ENCODE measurements around the gene CD9.

Gene CD9

DNA sequence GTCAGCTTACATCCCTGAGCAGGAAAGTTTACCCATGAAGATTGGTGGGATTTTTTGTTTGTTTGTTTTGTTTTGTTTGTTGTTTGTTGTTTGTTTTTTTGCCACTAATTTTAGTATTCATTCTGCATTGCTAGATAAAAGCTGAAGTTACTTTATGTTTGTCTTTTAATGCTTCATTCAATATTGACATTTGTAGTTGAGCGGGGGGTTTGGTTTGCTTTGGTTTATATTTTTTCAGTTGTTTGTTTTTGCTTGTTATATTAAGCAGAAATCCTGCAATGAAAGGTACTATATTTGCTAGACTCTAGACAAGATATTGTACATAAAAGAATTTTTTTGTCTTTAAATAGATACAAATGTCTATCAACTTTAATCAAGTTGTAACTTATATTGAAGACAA lies 37.6 kb downstream of the CD9 start:
- Histone ChIP-seq H3K27ac (ENCODE audit: low read length) (no peak overlapping the region), H3K4me3 (ENCODE audit: low read length) (no peak overlapping the region), H3K27me3 (ENCODE audit: insufficient read depth, low read length) (no peaks in the 10 kb centered on the region), H3K9ac (ENCODE audit: low read depth, low read length) (no peak overlapping the region), H3K4me1 (ENCODE audit: insufficient read depth, low read length) (no peaks in the 10 kb centered on the region), H3K36me3 (ENCODE audit: insufficient read depth, low read depth, low read length) (peaks cover 70% of the 10 kb centered on the region), H3K9me3 (ENCODE audit: insufficient read depth, low read depth, low read length) (no peaks in the 10 kb centered on the region)

DNA sequence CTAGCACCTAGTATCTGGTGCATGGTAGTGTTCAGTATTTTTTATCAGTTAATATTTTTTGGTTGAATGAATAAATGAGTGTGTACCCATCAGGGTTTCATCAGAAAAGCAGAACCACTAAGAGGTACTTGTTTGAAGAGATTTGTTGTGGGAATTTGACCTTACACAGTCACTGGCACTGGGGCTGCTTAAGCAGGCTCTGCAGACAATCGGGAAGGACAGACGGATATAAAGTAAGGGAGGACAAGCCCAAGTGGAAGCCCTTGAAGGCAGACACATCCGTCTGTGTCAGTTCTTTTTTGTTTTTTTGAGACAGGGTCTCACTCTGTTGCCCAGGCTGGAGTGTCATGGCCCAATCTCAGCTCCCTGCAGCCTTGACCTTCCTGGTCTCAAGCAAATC lies 38.7 kb downstream of the CD9 start:
- Histone ChIP-seq H3K27me3 (ENCODE audit: insufficient read depth, low read length) (no peaks in the 10 kb centered on the region), H3K4me3 (ENCODE audit: low read length) (no peak overlapping the region), H3K9ac (ENCODE audit: low read depth, low read length) (no peak overlapping the region), H3K27ac (ENCODE audit: low read length) (no peak overlapping the region), H3K4me1 (ENCODE audit: insufficient read depth, low read length) (no peaks in the 10 kb centered on the region), H3K36me3 (ENCODE audit: insufficient read depth, low read depth, low read length) (peaks cover 60% of the 10 kb centered on the region), H3K9me3 (ENCODE audit: insufficient read depth, low read depth, low read length) (no peaks in the 10 kb centered on the region)

DNA sequence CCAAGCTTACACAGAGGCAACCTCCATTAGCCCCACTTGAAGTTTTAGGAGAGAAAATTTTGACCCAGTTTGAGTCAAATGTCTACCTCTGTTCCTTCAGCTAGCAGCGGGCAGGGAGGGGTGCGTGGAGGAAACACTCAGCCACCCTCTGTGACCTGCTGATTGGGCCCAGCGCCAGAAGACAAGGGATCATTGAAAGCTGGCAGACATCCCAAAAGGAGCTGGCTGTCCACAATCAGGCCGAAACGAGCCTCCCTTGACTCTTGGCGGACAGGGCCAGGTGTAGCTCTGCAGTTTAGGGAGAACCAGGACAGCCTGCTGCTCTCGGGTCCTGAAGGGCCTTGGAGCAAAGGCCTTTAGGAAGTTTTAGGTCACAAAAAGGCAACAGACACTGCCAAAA lies 41.3 kb downstream of the CD9 start:
- H3K4me1 ChIP-seq (ENCODE audit: insufficient read depth, low read length), result no peaks in the 10 kb centered on the region
- no peak overlapping the region for H3K27ac ChIP-seq (ENCODE audit: low read length)
- H3K4me3 ChIP-seq (ENCODE audit: low read length), result no peak overlapping the region

DNA sequence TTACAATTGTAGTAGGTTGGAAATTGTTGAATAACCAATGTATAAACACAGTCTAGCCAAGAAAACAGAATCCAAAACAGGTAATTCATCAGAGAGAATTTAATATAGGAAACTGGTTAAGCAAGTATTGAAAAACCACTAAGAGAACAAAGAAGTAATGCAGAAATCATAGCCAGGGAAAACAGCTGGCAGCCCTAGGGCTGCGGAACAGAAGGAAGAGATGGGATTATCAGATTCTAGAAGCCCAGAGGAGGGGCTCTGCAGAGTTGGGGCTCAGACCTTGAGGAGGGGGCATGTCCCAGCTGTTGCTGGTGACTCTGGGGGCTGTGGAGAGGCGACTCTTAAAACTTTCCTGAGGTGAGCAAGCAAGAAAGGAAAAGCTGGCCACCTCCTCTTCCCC lies 49.4 kb downstream of the CD9 start:
- Histone ChIP-seq H3K27ac (ENCODE audit: low read length) (no peak overlapping the region), H3K4me3 (ENCODE audit: low read length) (no peak overlapping the region), H3K9ac (ENCODE audit: low read depth, low read length) (no peak overlapping the region), H3K4me1 (ENCODE audit: insufficient read depth, low read length) (no peaks in the 10 kb centered on the region), H3K27me3 (ENCODE audit: insufficient read depth, low read length) (no peaks in the 10 kb centered on the region), H3K9me3 (ENCODE audit: insufficient read depth, low read depth, low read length) (peaks cover 7% of the 10 kb centered on the region), H3K36me3 (ENCODE audit: insufficient read depth, low read depth, low read length) (no peaks in the 10 kb centered on the region)

More for the DNA sequence above, 41.3 kb downstream of the CD9 start:
- Histone ChIP-seq H3K9ac (ENCODE audit: low read depth, low read length) (no peak overlapping the region), H3K36me3 (ENCODE audit: insufficient read depth, low read depth, low read length) (peaks cover 33% of the 10 kb centered on the region), H3K27me3 (ENCODE audit: insufficient read depth, low read length) (no peaks in the 10 kb centered on the region), H3K9me3 (ENCODE audit: insufficient read depth, low read depth, low read length) (peaks cover 12% of the 10 kb centered on the region)

DNA sequence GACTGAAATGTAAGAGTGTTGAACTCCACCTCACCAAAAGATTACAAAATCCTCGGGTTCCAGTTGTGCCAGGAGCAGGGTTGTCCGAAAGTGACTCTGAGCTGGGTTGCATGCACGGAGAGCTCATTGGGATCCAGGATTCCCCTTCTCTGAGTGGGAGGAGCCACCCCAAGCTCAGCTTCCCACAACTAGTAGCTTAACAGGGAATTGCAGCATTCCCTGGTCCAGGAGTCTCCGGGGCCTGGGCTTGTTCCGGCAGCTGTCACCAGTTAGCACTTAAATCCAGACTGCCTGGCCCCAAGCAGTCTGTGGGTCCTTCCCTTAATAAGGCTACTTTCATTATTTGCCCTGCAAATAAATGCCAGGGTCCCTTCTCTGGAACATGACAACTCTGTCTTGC lies 50.1 kb downstream of the CD9 start:
- H3K36me3 ChIP-seq (ENCODE audit: insufficient read depth, low read depth, low read length), result no peaks in the 10 kb centered on the region
- H3K27me3 ChIP-seq (ENCODE audit: insufficient read depth, low read length), result no peaks in the 10 kb centered on the region
- no peak overlapping the region for H3K27ac ChIP-seq (ENCODE audit: low read length)
- no peak overlapping the region for H3K4me3 ChIP-seq (ENCODE audit: low read length)
- H3K9me3 ChIP-seq (ENCODE audit: insufficient read depth, low read depth, low read length), result peaks cover under 1% of the 10 kb centered on the region; the same call in 1 of the 2 replicates
- H3K4me1 ChIP-seq (ENCODE audit: insufficient read depth, low read length), result no peaks in the 10 kb centered on the region
- H3K9ac ChIP-seq (ENCODE audit: low read depth, low read length), result no peak overlapping the region

DNA sequence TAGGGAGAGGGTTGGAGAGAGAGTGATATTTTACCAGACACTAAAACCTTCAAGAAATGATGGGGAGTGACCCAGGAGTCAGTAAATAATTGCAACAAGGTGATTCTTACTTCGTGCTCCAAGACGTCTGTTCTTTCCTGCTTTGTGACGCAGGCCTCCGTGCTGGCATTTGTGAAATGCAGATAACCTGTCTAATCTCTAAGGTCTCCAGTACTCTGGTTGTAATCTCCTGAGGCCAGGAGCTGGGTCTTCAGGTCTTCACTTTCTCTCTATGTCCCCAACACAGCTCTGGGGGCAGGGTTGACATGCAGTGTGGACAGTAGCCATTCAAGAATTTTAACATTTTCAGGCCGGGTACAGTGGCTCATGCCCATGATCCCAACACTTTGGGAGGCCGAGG lies 53.1 kb downstream of the CD9 start:
- Histone ChIP-seq H3K4me1 (ENCODE audit: insufficient read depth, low read length) (no peaks in the 10 kb centered on the region), H3K27me3 (ENCODE audit: insufficient read depth, low read length) (no peaks in the 10 kb centered on the region), H3K36me3 (ENCODE audit: insufficient read depth, low read depth, low read length) (no peaks in the 10 kb centered on the region), H3K9ac (ENCODE audit: low read depth, low read length) (no peak overlapping the region), H3K27ac (ENCODE audit: low read length) (no peak overlapping the region), H3K4me3 (ENCODE audit: low read length) (no peak overlapping the region), H3K9me3 (ENCODE audit: insufficient read depth, low read depth, low read length) (no peaks in the 10 kb centered on the region)

DNA sequence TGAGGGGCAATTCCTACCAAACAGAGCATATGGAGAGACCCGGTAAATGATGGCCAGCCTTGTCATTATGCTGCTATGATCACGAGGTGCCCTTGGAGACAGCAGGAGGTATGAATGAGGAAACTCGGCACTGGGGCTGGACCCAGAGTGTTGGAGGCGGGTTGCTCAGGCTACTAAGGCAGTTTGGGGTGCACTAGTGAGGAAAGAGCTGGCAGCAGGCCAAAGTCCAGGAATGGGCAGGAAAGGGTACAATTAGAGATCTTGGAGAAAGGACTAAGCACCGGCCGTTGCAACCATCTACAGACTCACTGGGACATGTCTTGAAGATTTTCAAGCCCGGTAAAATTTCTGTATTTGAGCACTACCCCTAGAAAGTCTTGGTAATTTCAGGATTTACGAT lies 54.3 kb downstream of the CD9 start:
- no peak overlapping the region for H3K9ac ChIP-seq (ENCODE audit: low read depth, low read length)
- no peak overlapping the region for H3K27ac ChIP-seq (ENCODE audit: low read length)
- no peaks in the 10 kb centered on the region for H3K27me3 ChIP-seq (ENCODE audit: insufficient read depth, low read length)
- H3K9me3 ChIP-seq (ENCODE audit: insufficient read depth, low read depth, low read length), result no peaks in the 10 kb centered on the region
- no peaks in the 10 kb centered on the region for H3K4me1 ChIP-seq (ENCODE audit: insufficient read depth, low read length)
- H3K4me3 ChIP-seq (ENCODE audit: low read length), result no peak overlapping the region
- no peaks in the 10 kb centered on the region for H3K36me3 ChIP-seq (ENCODE audit: insufficient read depth, low read depth, low read length)

DNA sequence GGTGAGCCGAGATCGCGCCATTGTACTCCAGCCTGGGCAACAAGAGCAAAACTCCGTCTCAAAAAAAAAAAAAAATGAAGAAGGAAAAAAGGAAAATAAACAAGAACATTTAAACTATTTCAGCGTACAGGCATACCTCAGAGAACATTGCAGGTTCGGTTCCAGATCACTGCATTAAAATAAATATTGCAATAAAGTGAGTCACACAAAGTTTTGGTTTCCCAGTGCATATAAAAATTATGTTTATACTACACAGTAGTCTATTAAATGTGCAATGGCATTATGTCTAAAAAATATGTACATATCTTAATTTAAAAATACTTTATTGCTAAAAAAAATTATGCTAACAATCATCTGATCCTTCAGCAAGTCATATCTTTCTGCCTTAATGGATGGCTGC lies 56.8 kb downstream of the CD9 start:
- H3K4me3 ChIP-seq (ENCODE audit: low read length), result no peak overlapping the region
- H3K36me3 ChIP-seq (ENCODE audit: insufficient read depth, low read depth, low read length), result no peaks in the 10 kb centered on the region
- H3K4me1 ChIP-seq (ENCODE audit: insufficient read depth, low read length), result no peaks in the 10 kb centered on the region
- no peak overlapping the region for H3K27ac ChIP-seq (ENCODE audit: low read length)
- no peaks in the 10 kb centered on the region for H3K9me3 ChIP-seq (ENCODE audit: insufficient read depth, low read depth, low read length)
- H3K9ac ChIP-seq (ENCODE audit: low read depth, low read length), result no peak overlapping the region
- H3K27me3 ChIP-seq (ENCODE audit: insufficient read depth, low read length), result no peaks in the 10 kb centered on the region

DNA sequence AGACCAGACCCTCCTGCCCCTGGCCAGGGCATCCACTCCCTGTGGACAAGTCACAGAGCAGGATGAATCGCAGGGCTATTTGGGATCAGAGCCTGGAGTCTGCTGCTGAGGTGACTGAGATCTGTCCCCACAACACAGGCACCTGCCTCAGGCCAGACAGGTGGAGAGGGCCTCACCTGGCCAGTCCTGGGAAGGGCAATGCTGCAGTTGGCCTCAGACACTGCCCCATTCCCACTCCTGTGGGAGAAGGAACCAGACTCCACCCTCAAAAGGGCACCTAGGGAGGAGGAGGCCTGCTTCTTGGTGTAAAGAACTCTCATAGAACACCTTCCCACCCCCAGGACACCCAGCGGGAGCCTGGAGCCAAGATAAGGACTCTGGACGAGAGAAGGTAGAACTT lies 62.0 kb downstream of the CD9 start:
- H3K4me3 ChIP-seq (ENCODE audit: low read length), result no peak overlapping the region
- H3K4me1 ChIP-seq (ENCODE audit: insufficient read depth, low read length), result peaks cover 12% of the 10 kb centered on the region; the same call in 1 of the 2 replicates
- no peak overlapping the region for H3K9ac ChIP-seq (ENCODE audit: low read depth, low read length)
- H3K9me3 ChIP-seq (ENCODE audit: insufficient read depth, low read depth, low read length), result no peaks in the 10 kb centered on the region
- no peaks in the 10 kb centered on the region for H3K27me3 ChIP-seq (ENCODE audit: insufficient read depth, low read length)
- H3K27ac ChIP-seq (ENCODE audit: low read length), result no peak overlapping the region
- H3K36me3 ChIP-seq (ENCODE audit: insufficient read depth, low read depth, low read length), result no peaks in the 10 kb centered on the region

DNA sequence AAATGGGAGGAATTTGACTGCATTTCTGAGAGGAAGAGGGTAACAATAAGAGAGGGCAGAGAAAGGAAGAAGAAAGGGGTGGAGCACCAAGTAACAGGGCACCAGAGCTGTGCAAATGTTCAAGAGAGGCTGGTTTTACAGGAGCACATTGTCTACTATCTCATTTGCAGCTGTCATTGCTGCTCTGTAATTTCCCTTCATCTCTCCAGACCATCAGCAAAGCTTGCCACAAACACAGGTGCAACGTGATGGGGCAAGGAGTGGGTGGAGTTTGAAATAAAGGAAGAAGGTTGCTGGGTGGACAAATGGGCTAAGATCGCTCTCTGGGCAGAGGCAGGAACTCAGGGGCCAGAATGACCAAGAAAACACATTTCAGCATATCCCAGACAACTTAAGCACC lies 62.4 kb downstream of the CD9 start:
- no peak overlapping the region for H3K9ac ChIP-seq (ENCODE audit: low read depth, low read length)
- no peak overlapping the region for H3K4me3 ChIP-seq (ENCODE audit: low read length)
- peaks cover 12% of the 10 kb centered on the region; the same call in 1 of the 2 replicates for H3K4me1 ChIP-seq (ENCODE audit: insufficient read depth, low read length)
- H3K27me3 ChIP-seq (ENCODE audit: insufficient read depth, low read length), result no peaks in the 10 kb centered on the region
- H3K27ac ChIP-seq (ENCODE audit: low read length), result no peak overlapping the region
- no peaks in the 10 kb centered on the region for H3K9me3 ChIP-seq (ENCODE audit: insufficient read depth, low read depth, low read length)
- H3K36me3 ChIP-seq (ENCODE audit: insufficient read depth, low read depth, low read length), result no peaks in the 10 kb centered on the region

DNA sequence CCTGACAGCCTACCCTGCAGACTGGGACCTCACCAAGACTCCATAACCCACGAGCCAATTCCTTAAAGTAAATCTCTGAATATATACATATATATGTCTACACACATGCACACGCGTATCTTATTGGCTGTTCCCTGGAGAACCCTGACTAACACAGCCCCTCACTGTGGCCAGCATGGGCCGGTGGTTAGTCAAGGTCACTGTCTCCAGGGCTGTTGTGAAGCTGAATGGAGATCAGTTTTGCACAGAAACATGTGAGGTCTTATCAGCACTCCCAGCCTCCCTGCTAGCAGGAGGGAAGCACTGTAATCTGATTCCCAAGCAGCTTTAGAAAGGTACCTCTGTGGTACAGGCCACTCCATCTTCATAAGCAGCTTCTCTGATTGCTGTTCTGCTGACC lies 63.7 kb downstream of the CD9 start:
- Histone ChIP-seq H3K4me3 (ENCODE audit: low read length) (no peak overlapping the region), H3K9me3 (ENCODE audit: insufficient read depth, low read depth, low read length) (no peaks in the 10 kb centered on the region), H3K27me3 (ENCODE audit: insufficient read depth, low read length) (no peaks in the 10 kb centered on the region), H3K36me3 (ENCODE audit: insufficient read depth, low read depth, low read length) (no peaks in the 10 kb centered on the region), H3K27ac (ENCODE audit: low read length) (no peak overlapping the region), H3K9ac (ENCODE audit: low read depth, low read length) (no peak overlapping the region), H3K4me1 (ENCODE audit: insufficient read depth, low read length) (peaks cover 20% of the 10 kb centered on the region; the same call in 1 of the 2 replicates)

DNA sequence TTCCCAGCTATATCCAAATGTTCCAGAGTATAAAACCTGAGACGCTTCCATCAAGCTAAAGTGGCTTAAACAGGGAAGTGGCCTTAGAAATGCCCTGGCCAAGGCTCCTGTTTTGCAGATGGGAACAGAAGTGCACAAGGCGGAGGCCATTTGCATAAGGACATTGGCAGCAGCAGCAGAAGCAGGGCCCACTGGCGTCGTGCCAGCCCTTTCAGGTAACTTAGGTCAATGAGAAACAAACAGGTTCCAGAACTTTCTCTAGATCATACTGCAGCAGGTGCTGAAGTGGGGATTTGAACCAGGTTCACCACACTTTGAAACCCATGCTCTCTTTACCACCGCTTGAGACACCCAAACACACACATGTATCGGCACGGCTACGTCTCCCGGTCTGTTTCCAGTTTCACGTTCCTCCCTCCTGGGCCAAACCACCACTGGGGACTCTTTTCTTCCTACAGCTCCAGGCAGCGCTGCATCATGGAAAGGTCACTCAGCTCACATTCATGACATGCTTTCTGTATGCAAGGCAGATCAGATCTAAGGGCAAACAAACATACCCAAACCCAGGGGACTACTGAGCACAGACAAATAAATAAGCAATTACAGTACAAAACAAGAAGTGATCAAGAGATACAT lies 64.3 kb downstream of the CD9 start:
- Histone ChIP-seq H3K9ac (ENCODE audit: low read depth, low read length) (no peak overlapping the region), H3K4me1 (ENCODE audit: insufficient read depth, low read length) (peaks cover 21% of the 10 kb centered on the region; the same call in 1 of the 2 replicates), H3K27me3 (ENCODE audit: insufficient read depth, low read length) (no peaks in the 10 kb centered on the region), H3K9me3 (ENCODE audit: insufficient read depth, low read depth, low read length) (no peaks in the 10 kb centered on the region), H3K36me3 (ENCODE audit: insufficient read depth, low read depth, low read length) (no peaks in the 10 kb centered on the region), H3K4me3 (ENCODE audit: low read length) (no peak overlapping the region), H3K27ac (ENCODE audit: low read length) (no peak overlapping the region)
